ENCODE data around the gene VIPR2. TPM values are rescaled to one million over a fixed set of nuclear protein-coding genes. Genes with fewer than 3 reads are reported as not detected.

Gene VIPR2
- total RNA-seq, 1 donor from 2014 or later = not detected

DNA sequence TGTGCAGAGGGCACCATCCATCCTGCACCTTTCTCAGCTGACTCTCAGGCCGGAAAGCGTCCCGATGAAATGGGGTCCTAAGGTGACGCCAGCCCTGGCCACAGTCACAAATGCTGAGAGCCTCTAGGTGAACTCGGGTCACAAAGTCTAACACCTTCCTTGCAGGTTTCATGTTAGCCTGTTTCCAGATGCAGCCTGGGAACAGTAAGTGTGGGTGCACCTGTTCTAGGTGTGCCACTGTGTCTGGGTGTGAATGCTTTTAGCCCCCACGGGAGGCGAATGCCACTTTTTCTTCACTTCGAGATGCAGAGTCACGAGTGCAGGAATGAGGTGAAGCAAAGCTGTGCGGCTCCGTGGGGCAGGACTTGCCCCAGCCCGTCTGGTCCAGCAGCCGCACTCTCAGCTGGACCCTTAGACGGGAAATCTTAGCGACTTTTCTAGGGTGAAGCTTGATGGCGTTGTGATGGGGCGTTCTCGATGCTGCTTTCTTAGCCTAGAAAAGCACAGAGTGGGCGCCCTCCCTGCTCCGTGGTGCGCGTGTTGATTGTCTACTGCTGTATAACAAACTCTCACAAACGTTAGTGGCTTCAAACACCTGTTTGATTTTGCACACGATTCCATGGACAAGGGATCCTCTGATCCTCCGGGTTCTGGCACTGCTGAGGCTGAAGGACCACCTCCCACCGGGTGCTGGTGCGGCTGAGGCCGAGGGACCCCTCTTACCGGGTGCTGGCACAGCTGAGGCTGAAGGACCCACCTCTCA, 13.6 kb upstream of the VIPR2 start:
- H3K4me3 ChIP-seq (ENCODE audit: low read depth, low read length) = no peak overlapping the region
- TF ChIP-seq, protein P1, sequence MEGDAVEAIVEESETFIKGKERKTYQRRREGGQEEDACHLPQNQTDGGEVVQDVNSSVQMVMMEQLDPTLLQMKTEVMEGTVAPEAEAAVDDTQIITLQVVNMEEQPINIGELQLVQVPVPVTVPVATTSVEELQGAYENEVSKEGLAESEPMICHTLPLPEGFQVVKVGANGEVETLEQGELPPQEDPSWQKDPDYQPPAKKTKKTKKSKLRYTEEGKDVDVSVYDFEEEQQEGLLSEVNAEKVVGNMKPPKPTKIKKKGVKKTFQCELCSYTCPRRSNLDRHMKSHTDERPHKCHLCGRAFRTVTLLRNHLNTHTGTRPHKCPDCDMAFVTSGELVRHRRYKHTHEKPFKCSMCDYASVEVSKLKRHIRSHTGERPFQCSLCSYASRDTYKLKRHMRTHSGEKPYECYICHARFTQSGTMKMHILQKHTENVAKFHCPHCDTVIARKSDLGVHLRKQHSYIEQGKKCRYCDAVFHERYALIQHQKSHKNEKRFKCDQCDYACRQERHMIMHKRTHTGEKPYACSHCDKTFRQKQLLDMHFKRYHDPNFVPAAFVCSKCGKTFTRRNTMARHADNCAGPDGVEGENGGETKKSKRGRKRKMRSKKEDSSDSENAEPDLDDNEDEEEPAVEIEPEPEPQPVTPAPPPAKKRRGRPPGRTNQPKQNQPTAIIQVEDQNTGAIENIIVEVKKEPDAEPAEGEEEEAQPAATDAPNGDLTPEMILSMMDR (conservative IDR thresholded peaks at IDR 0.05; ENCODE audit: low read depth, low read length) = no peak
- DNase-seq (ENCODE audit: low read depth) = no peak

DNA sequence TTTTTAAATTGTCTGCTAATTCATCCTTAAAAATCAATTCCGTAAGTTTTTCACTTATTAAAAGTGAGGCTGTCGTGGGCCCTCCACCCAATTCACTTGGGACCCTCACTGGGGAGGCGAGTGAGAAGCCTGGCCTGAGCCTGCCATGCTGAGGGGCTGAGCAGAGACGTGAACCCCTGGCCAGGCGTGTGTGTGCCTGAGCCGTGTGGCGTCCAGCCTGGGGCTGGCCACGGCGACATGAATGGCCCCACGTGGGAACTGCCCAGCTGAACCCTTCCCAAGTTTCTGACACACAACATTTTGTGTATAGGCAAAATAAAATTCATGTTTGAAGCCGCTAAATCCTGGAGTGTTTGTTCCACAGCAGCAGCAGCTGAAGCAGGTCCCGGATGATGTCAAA, 13.0 kb upstream of the VIPR2 start:
- TF ChIP-seq, protein P1 (conservative IDR thresholded peaks at IDR 0.05; ENCODE audit: low read depth, low read length) = no peak
- no peak for DNase-seq (ENCODE audit: low read depth)
- H3K4me3 ChIP-seq (ENCODE audit: low read depth, low read length) = no peak overlapping the region

DNA sequence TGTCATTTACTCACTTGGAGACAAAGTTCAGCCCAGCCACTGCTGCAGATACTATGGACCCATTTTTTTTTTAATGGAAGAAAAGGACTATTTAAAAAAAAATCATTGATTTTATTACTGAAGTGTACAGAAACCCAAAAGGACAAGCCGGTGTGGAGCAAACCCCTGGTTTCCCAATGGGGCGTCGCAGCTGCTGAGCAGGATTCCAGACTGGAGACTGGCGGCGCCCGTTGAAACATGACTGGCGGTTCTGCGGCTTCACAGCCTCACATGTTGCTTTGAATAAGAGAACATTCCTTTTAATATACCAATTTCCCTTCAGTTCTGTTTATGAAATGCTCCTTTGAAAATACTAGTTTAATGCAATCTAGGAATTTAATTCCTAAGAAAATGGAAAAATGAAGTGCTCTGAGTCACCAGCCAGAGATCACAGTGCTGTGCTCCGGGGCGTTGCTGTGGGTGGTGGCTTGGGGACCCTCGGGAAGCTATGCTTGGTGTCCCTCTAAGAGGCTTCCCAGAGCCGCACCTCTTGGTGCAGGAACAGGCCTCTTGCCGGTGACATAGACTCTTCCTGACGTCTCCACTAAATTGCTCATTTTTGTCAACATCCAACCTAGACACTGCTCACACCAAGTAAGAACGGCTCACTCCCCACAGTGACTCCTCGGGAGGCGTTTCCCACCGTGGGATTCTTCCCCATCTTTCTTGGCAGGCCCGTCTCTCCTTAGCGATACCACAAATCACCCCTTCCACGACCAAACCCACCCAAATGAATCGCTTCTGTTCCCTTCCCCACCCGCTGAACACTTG, 12.0 kb upstream of the VIPR2 start:
- no peak overlapping the region for H3K4me3 ChIP-seq (ENCODE audit: low read depth, low read length)
- DNase-seq (ENCODE audit: low read depth) = no peak
- TF ChIP-seq, protein P1 (conservative IDR thresholded peaks at IDR 0.05; ENCODE audit: low read depth, low read length) = no peak

DNA sequence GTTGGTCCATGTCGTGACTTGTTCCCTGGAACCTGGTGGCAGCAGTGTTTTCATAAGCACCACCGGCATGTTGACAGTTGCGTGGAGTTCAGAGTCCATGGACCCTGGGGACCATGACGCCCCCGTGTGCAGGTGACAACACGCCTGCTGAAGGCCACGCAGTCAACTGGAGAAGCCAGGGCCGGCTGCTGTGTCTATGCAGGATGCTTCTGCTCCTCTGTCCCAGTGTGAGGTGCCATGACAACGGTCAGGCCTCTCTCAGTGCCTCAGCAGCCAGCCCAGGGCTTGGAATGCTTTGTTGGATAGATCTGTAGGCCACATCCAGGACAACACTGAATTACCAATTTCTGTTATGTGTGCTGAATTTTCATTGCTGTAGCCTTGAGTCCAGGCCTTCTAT, 10.7 kb upstream of the VIPR2 start:
- H3K4me3 ChIP-seq (ENCODE audit: low read depth, low read length) = no peak overlapping the region
- no peak for DNase-seq (ENCODE audit: low read depth)
- TF ChIP-seq, protein P1 (conservative IDR thresholded peaks at IDR 0.05; ENCODE audit: low read depth, low read length) = no peak

DNA sequence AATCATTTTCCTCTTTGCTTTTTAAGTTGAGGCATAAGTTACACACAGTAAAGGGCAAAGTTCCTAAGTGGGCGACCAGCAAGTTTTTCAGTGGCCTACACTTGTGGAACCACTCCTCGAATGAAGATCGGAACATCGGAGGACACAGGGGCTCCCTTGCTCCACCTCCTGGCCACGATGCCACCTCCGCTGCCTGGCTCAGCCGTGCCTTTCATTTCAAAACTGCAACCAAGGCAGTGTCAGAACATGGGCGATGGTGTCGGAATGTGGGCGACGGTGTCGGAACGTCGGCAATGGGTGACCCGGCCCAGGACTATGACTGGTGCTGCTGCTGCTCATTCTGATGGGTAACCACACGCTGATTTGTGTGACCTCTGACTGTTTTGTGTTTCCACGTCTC, 9.6 kb upstream of the VIPR2 start:
- TF ChIP-seq, protein P1 (conservative IDR thresholded peaks at IDR 0.05; ENCODE audit: low read depth, low read length) = no peak
- no peak for DNase-seq (ENCODE audit: low read depth)
- no peak overlapping the region for H3K4me3 ChIP-seq (ENCODE audit: low read depth, low read length)

DNA sequence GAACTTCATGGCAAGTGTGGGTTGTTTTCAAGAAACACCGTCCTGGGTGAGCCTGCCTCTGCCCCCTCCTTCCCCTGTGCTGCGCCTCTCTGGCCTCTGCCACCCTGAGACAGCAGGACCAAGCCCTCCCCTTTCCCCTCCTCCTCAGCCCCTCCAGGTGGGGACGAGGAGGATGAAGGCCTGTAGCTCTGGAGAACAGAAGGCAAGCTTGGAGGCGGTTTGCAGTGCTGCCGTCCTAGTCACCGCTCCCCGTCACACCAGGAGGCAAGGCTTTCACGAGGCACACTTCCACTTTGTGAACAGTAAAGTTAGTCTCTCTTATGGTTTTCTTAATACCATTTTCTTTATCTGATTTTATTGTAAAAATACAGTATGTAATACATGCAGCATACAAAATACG, 8.8 kb upstream of the VIPR2 start:
- TF ChIP-seq, protein P1 (conservative IDR thresholded peaks at IDR 0.05; ENCODE audit: low read depth, low read length) = no peak
- no peak for DNase-seq (ENCODE audit: low read depth)
- no peak overlapping the region for H3K4me3 ChIP-seq (ENCODE audit: low read depth, low read length)

All from epithelial cell of proximal tubule (primary cell).